Adipose tissue (tissue), 3 donors: Measurements from ENCODE around the gene FAM149A. TPM values are rescaled to one million over a fixed set of nuclear protein-coding genes. Genes with fewer than 3 reads are reported as not detected.

Experiments
- H3K27ac ChIP-seq: one replicate; pipeline ENCODE4 v1.5.1; 2013; ENCODE audit warnings: low read depth, low read length
- WGBS, 3 donors: extraction: QIAGEN DNeasy Blood & Tissue Kit; methylation state at CpG; one replicate each; pipeline ENCODE4 v1.1.7; 2013; 5-methylcytosine and 5-hydroxymethylcytosine counted together
- polyA plus RNA-seq, 3 donors: library from polyadenylated mRNA; stranded (reverse); fragments of 200-250 nt; gene quantifications; one replicate each; pipeline ENCODE4 v1.2.3, GENCODE V29; 2013
- donor health status: healthy with polysubstance abuse.
- donor health status: Bipolar disorder and iron deficiency.
- donor health status: healthy.

FAM149A gene
- polyA plus RNA-seq, 3 donors = 8.8 to 19.5 (median 12.7) TPM

GRCh38 chr4:186190581-186191199 is 86.2 kb downstream of the FAM149A start:
- 0 to 1% (median 0%) methylated on average over 32 to 34 of the region's 34 CpGs for WGBS, 3 donors
- H3K27ac ChIP-seq = peak overlapping the region; percentile 77

- peak within 1 kb of the TSS; percentile 77 for H3K27ac ChIP-seq
- 0 to 1% (median 0%) methylated on average over 78 to 107 of the region's 107 CpGs for WGBS, 3 donors
Measured at GRCh38 chr4:186191200-186192065, 86.9 kb downstream of the FAM149A start, which contains the start of gene CYP4V2. CYP4V2 (plus strand) TSS chr4:186191567; CDS start chr4:186191824, 257 bp downstream.

GRCh38 chr4:186192066-186192612 is 87.6 kb downstream of the FAM149A start:
- 0 to 1% (median 1%) methylated on average over 16 to 22 of the region's 22 CpGs for WGBS, 3 donors
- peak overlapping the region; percentile 9 for H3K27ac ChIP-seq

- no peak overlapping the region for H3K27ac ChIP-seq
- WGBS, 3 donors = 93 to 98% (median 97%) methylated on average over 5 of the region's 5 CpGs
Measured at GRCh38 chr4:186193851-186194250, 89.3 kb downstream of the FAM149A start.

GRCh38 chr4:186196063-186196462 is 91.6 kb downstream of the FAM149A start:
- H3K27ac ChIP-seq = no peak overlapping the region
- WGBS, 3 donors = 84 to 98% (median 92%) methylated on average over 6 of the region's 6 CpGs

- WGBS, 3 donors = 74 to 83% (median 82%) methylated on average over 6 of the region's 6 CpGs
- H3K27ac ChIP-seq = no peak overlapping the region
Measured at GRCh38 chr4:186200516-186200915, 96.0 kb downstream of the FAM149A start.

GRCh38 chr4:186201010-186201409 is 96.5 kb downstream of the FAM149A start:
- H3K27ac ChIP-seq = no peak overlapping the region
- WGBS, 3 donors = 88 to 89% (median 89%) methylated on average over 7 of the region's 7 CpGs

- WGBS, 3 donors = 29 to 48% (median 43%) methylated on average over 9 of the region's 9 CpGs
- H3K27ac ChIP-seq = no peak overlapping the region
Measured at GRCh38 chr4:186201535-186202230, 97.2 kb downstream of the FAM149A start.

GRCh38 chr4:186202490-186203140 is 98.1 kb downstream of the FAM149A start:
- H3K27ac ChIP-seq = no peak overlapping the region
- WGBS, 3 donors = 88 to 92% (median 88%) methylated on average over 8 of the region's 8 CpGs

GRCh38 chr4:186203406-186203805 is 98.9 kb downstream of the FAM149A start:
- no peak overlapping the region for H3K27ac ChIP-seq
- WGBS, 3 donors = 27 to 59% (median 38%) methylated on average over 12 of the region's 12 CpGs

- H3K27ac ChIP-seq = no peak overlapping the region
- WGBS, 3 donors = 55 to 64% (median 61%) methylated on average over 36 to 45 of the region's 45 CpGs
Measured at GRCh38 chr4:186204103-186204559, 99.6 kb downstream of the FAM149A start.

GRCh38 chr4:186204686-186205085 is 100.2 kb downstream of the FAM149A start:
- H3K27ac ChIP-seq = no peak overlapping the region
- WGBS, 3 donors = 70 to 82% (median 80%) methylated on average over 13 of the region's 13 CpGs

GRCh38 chr4:186205156-186205555 is 100.7 kb downstream of the FAM149A start:
- H3K27ac ChIP-seq = no peak overlapping the region

GRCh38 chr4:186216465-186217024 is 112.0 kb downstream of the FAM149A start:
- H3K27ac ChIP-seq = no peak overlapping the region
- WGBS, 3 donors = 62 to 79% (median 64%) methylated on average over 8 of the region's 8 CpGs

More at GRCh38 chr4:186205156-186205555, 100.7 kb downstream of the FAM149A start:
- WGBS, 3 donors = 83 to 92% (median 88%) methylated on average over 8 of the region's 8 CpGs

- 31 to 63% (median 56%) methylated on average over 1 of the region's 1 CpG for WGBS, 3 donors
- no peak overlapping the region for H3K27ac ChIP-seq
Measured at GRCh38 chr4:186217733-186218293, 113.3 kb downstream of the FAM149A start.

- 86 to 97% (median 90%) methylated on average over 1 of the region's 1 CpG for WGBS, 3 donors
- no peak overlapping the region for H3K27ac ChIP-seq
Measured at GRCh38 chr4:186221624-186222023, 117.1 kb downstream of the FAM149A start.
